Measurements from ENCODE around the gene RAD54L. TPM values are rescaled to one million over a fixed set of nuclear protein-coding genes. Genes with fewer than 3 reads are reported as not detected.

RAD54L gene
- total RNA-seq (2014; rRNA removed; shearing (Covaris generic)) = 25.7 and 30.3 TPM in 2 replicates

GRCh38 chr1:46247436-46248121 is at the start of gene RAD54L:
RAD54L (plus strand) TSS chr1:46247763; CDS start chr1:46248406, 643 bp downstream.
- DNase-seq = peak; percentile 100
- H3K4me3 ChIP-seq = peak within 1 kb of the TSS; percentile 88
- peak within 1 kb of the TSS; percentile 84 for H3K27ac ChIP-seq
- H3K4me1 ChIP-seq = peaks cover 9% of the 10 kb centered on the region
- no peaks in the 10 kb centered on the region for H3K9me3 ChIP-seq (replicated peaks)
- no peaks in the 10 kb centered on the region for H3K27me3 ChIP-seq
- H3K36me3 ChIP-seq = peaks cover 22% of the 10 kb centered on the region

GRCh38 chr1:46197964-46198811 is 49.4 kb upstream of the RAD54L start, which contains the start of gene POMGNT1:
POMGNT1 (minus strand) TSS chr1:46198434; CDS start chr1:46197821, 613 bp downstream.
- Histone ChIP-seq H3K27me3 (no peaks in the 10 kb centered on the region), H3K27ac (peak within 1 kb of the TSS; percentile 35; the same call in 1 of the 2 replicates), H3K4me3 (peak within 1 kb of the TSS; percentile 86), H3K4me1 (no peaks in the 10 kb centered on the region), H3K36me3 (no peaks in the 10 kb centered on the region), H3K9me3 (replicated peaks) (no peaks in the 10 kb centered on the region)
- DNase-seq = peak; percentile 63 to 82

- no peaks in the 10 kb centered on the region for H3K4me1 ChIP-seq
- no peak overlapping the region for H3K27ac ChIP-seq
- H3K36me3 ChIP-seq = no peaks in the 10 kb centered on the region
- H3K27me3 ChIP-seq = no peaks in the 10 kb centered on the region
- DNase-seq = no peak
- no peak overlapping the region; the same call in 1 of the 2 replicates for H3K4me3 ChIP-seq
- H3K9me3 ChIP-seq (replicated peaks) = no peaks in the 10 kb centered on the region
Measured at GRCh38 chr1:46199233-46199749, 48.3 kb upstream of the RAD54L start.

GRCh38 chr1:46203738-46204405 is 43.7 kb upstream of the RAD54L start:
- peak overlapping the region; percentile 73 for H3K4me3 ChIP-seq
- H3K27me3 ChIP-seq = no peaks in the 10 kb centered on the region
- H3K9me3 ChIP-seq (replicated peaks) = no peaks in the 10 kb centered on the region
- H3K4me1 ChIP-seq = no peaks in the 10 kb centered on the region
- no peak overlapping the region for H3K27ac ChIP-seq
- no peak for DNase-seq
- H3K36me3 ChIP-seq = no peaks in the 10 kb centered on the region

- no peaks in the 10 kb centered on the region for H3K27me3 ChIP-seq
- H3K4me1 ChIP-seq = no peaks in the 10 kb centered on the region
- no peak overlapping the region for H3K27ac ChIP-seq
- DNase-seq = no peak
- H3K9me3 ChIP-seq (replicated peaks) = no peaks in the 10 kb centered on the region
- no peak overlapping the region; the same call in 1 of the 2 replicates for H3K4me3 ChIP-seq
- H3K36me3 ChIP-seq = no peaks in the 10 kb centered on the region
Measured at GRCh38 chr1:46204406-46204742, 43.2 kb upstream of the RAD54L start.

- no peak for DNase-seq
- H3K27me3 ChIP-seq = no peaks in the 10 kb centered on the region
- H3K27ac ChIP-seq = no peak overlapping the region
- H3K4me1 ChIP-seq = no peaks in the 10 kb centered on the region
- H3K9me3 ChIP-seq (replicated peaks) = no peaks in the 10 kb centered on the region
- H3K36me3 ChIP-seq = no peaks in the 10 kb centered on the region
- no peak overlapping the region for H3K4me3 ChIP-seq
Measured at GRCh38 chr1:46205141-46205540, 42.4 kb upstream of the RAD54L start.

GRCh38 chr1:46205791-46206190 is 41.8 kb upstream of the RAD54L start:
- no peaks in the 10 kb centered on the region for H3K36me3 ChIP-seq
- DNase-seq = no peak
- H3K9me3 ChIP-seq (replicated peaks) = no peaks in the 10 kb centered on the region
- no peak overlapping the region for H3K4me3 ChIP-seq
- no peaks in the 10 kb centered on the region for H3K4me1 ChIP-seq
- no peak overlapping the region for H3K27ac ChIP-seq
- no peaks in the 10 kb centered on the region for H3K27me3 ChIP-seq

GRCh38 chr1:46206399-46206798 is 41.2 kb upstream of the RAD54L start:
- Histone ChIP-seq H3K9me3 (replicated peaks) (no peaks in the 10 kb centered on the region), H3K36me3 (no peaks in the 10 kb centered on the region), H3K27me3 (no peaks in the 10 kb centered on the region), H3K27ac (no peak overlapping the region), H3K4me3 (no peak overlapping the region), H3K4me1 (no peaks in the 10 kb centered on the region)
- no peak for DNase-seq

- Histone ChIP-seq H3K4me1 (no peaks in the 10 kb centered on the region), H3K9me3 (replicated peaks) (no peaks in the 10 kb centered on the region), H3K27ac (no peak overlapping the region), H3K36me3 (no peaks in the 10 kb centered on the region), H3K27me3 (no peaks in the 10 kb centered on the region), H3K4me3 (no peak overlapping the region)
- DNase-seq = no peak
Measured at GRCh38 chr1:46210561-46210960, 37.0 kb upstream of the RAD54L start.

GRCh38 chr1:46211051-46211450 is 36.5 kb upstream of the RAD54L start:
- DNase-seq = no peak
- no peaks in the 10 kb centered on the region for H3K36me3 ChIP-seq
- H3K27ac ChIP-seq = no peak overlapping the region
- no peaks in the 10 kb centered on the region for H3K27me3 ChIP-seq
- H3K4me1 ChIP-seq = no peaks in the 10 kb centered on the region
- H3K4me3 ChIP-seq = no peak overlapping the region
- H3K9me3 ChIP-seq (replicated peaks) = no peaks in the 10 kb centered on the region

- Histone ChIP-seq H3K36me3 (no peaks in the 10 kb centered on the region), H3K27me3 (no peaks in the 10 kb centered on the region), H3K4me3 (no peak overlapping the region), H3K27ac (no peak overlapping the region), H3K4me1 (no peaks in the 10 kb centered on the region), H3K9me3 (replicated peaks) (no peaks in the 10 kb centered on the region)
- no peak for DNase-seq
Measured at GRCh38 chr1:46215504-46215903, 32.1 kb upstream of the RAD54L start.

GRCh38 chr1:46218443-46218842 is 29.1 kb upstream of the RAD54L start:
- no peak for DNase-seq
- Histone ChIP-seq H3K9me3 (replicated peaks) (no peaks in the 10 kb centered on the region), H3K4me1 (no peaks in the 10 kb centered on the region), H3K36me3 (no peaks in the 10 kb centered on the region), H3K27me3 (no peaks in the 10 kb centered on the region), H3K27ac (no peak overlapping the region), H3K4me3 (no peak overlapping the region)

GRCh38 chr1:46219551-46220520 is 27.7 kb upstream of the RAD54L start:
- no peaks in the 10 kb centered on the region for H3K36me3 ChIP-seq
- DNase-seq = no peak
- H3K27me3 ChIP-seq = no peaks in the 10 kb centered on the region
- no peak overlapping the region for H3K4me3 ChIP-seq
- H3K4me1 ChIP-seq = no peaks in the 10 kb centered on the region
- no peaks in the 10 kb centered on the region for H3K9me3 ChIP-seq (replicated peaks)
- no peak overlapping the region for H3K27ac ChIP-seq

- Histone ChIP-seq H3K4me1 (no peaks in the 10 kb centered on the region), H3K27me3 (no peaks in the 10 kb centered on the region), H3K9me3 (replicated peaks) (no peaks in the 10 kb centered on the region), H3K27ac (no peak overlapping the region), H3K36me3 (no peaks in the 10 kb centered on the region), H3K4me3 (no peak overlapping the region)
- no peak for DNase-seq
Measured at GRCh38 chr1:46220808-46221207, 26.8 kb upstream of the RAD54L start.
